GM23248 (cell line): ENCODE data around the gene FOXD1.

ENCODE experiments used
- EZH2 ChIP-seq: fragments of 200-600 bp; sonication (generic); IDR thresholded peaks from 2 replicates; pipeline ENCODE4 v1.6.1; 2018; ENCODE audit warnings: antibody characterized with exemption, mild to moderate bottlenecking; ENCODE audit not compliant: insufficient read depth, poor library complexity, severe bottlenecking
- EZH2phosphoT487 ChIP-seq: fragments of 200-600 bp; sonication (generic); IDR thresholded peaks from 2 replicates; pipeline ENCODE4 v1.6.1; 2018; ENCODE audit warnings: antibody characterized with exemption, moderate library complexity, mild to moderate bottlenecking, low read depth; ENCODE audit not compliant: insufficient read depth

DNA sequence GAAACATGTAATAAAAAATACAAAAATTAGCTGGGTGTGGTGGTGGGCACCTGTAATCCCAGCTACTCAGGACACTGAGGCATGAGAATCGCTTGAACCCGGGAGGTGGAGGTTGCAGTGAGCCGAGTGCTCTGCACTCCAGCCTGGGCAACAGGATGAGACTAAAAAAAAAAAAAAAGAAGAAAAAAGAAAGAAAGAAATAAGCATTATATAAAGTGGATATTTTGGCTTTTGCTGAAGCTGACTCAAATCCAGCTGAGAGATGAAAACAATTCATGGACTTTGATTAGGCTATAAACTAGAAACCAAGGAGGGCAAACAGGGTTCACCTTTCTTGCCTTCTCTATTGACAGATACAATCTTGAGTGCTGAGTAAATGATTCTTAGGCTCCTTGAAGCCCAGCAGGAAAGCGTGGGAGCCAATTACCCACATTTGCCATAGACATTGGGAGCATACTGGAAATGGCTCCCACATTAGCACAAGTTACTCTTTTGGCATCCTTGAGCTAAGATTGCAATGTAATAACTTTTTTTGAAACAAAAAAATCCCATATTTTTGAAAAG, 47.3 kb upstream of the FOXD1 start:
- TF ChIP-seq EZH2 (no peak), EZH2phosphoT487 (no peak)
